Skeletal muscle tissue (tissue), 4 donors: ENCODE results near the gene FLT1. TPM values are rescaled to one million over a fixed set of nuclear protein-coding genes. Genes with fewer than 3 reads are reported as not detected.
A peak's percentile ranks its signal among the peaks of the same experiment; 100 is the strongest.

Source experiments
- H3K27ac ChIP-seq: one replicate; pipeline ENCODE4 v1.7.0; 2013; ENCODE audit warnings: mild to moderate bottlenecking, low read depth, low read length, inconsistent platforms
- H3K27me3 ChIP-seq, 3 donors: one replicate each; pipeline ENCODE4 v1.7.0; 2013; ENCODE audit warnings: low read length in 3 of 3; ENCODE audit not compliant: control insufficient read depth in 3 of 3, insufficient read depth in 3 of 3
- H3K36me3 ChIP-seq, 3 donors: one replicate each; pipeline ENCODE4 v1.7.0; 2013; ENCODE audit warnings: low read length in 3 of 3; ENCODE audit not compliant: control insufficient read depth in 3 of 3, insufficient read depth in 3 of 3
- H3K4me1 ChIP-seq, 3 donors: one replicate each; pipeline ENCODE4 v1.7.0; 2013; ENCODE audit warnings: low read length in 3 of 3, mild to moderate bottlenecking in 3 of 3; ENCODE audit not compliant: control insufficient read depth in 3 of 3, insufficient read depth in 3 of 3
- H3K4me3 ChIP-seq, 3 donors: one replicate each; pipeline ENCODE4 v1.7.0; 2013; ENCODE audit warnings: low read length in 3 of 3
- H3K9ac ChIP-seq, 3 donors: one replicate each; pipeline ENCODE4 v1.7.0; 2013; ENCODE audit warnings: low read length in 3 of 3, mild to moderate bottlenecking in 3 of 3, moderate library complexity in 2 of 3, low read depth in 1 of 3
- H3K9me3 ChIP-seq, 3 donors: one replicate each; pipeline ENCODE4 v1.7.0; 2013; ENCODE audit warnings: low read length in 3 of 3; ENCODE audit not compliant: control insufficient read depth in 3 of 3
- total RNA-seq: library from RNA; depleted of rRNA; stranded (reverse); fragments of >200 nt; gene quantifications from one replicate; pipeline ENCODE4 v1.2.3, GENCODE V29; 2014
- donor health status: Osteomylitis.

Gene FLT1
- total RNA-seq, 1 donor from 2014 or later, result 13.0 TPM

- no peak overlapping the region for H3K27ac ChIP-seq
- no peaks in the 10 kb centered on the region for H3K36me3 ChIP-seq
- H3K9ac ChIP-seq, result no peak overlapping the region
- no peaks in the 10 kb centered on the region for H3K9me3 ChIP-seq
- peaks cover 3 to 6% (median 6%) of the 10 kb centered on the region in 3 donors for H3K4me1 ChIP-seq
- no peak overlapping the region for H3K4me3 ChIP-seq
- H3K27me3 ChIP-seq, result no peaks in the 10 kb centered on the region
Measured at GRCh38 chr13:28420704-28421103, 74.2 kb downstream of the FLT1 start.

- Histone ChIP-seq H3K36me3 (no peaks in the 10 kb centered on the region), H3K9ac (no peak overlapping the region), H3K9me3 (no peaks in the 10 kb centered on the region), H3K27me3 (no peaks in the 10 kb centered on the region), H3K4me3 (no peak overlapping the region), H3K4me1 (no peaks in the 10 kb centered on the region), H3K27ac (no peak overlapping the region)
Measured at GRCh38 chr13:28415994-28416421, 78.9 kb downstream of the FLT1 start.

GRCh38 chr13:28413999-28414398 is 80.9 kb downstream of the FLT1 start:
- Histone ChIP-seq H3K4me3 (no peak overlapping the region), H3K27ac (peak overlapping the region; percentile 38), H3K9me3 (no peaks in the 10 kb centered on the region), H3K27me3 (no peaks in the 10 kb centered on the region), H3K36me3 (no peaks in the 10 kb centered on the region), H3K9ac (no peak overlapping the region), H3K4me1 (peaks cover 0 to 2% (median 0%) of the 10 kb centered on the region in 3 donors)

- H3K27me3 ChIP-seq, result no peaks in the 10 kb centered on the region
Measured at GRCh38 chr13:28412981-28413380, 81.9 kb downstream of the FLT1 start.

GRCh38 chr13:28411831-28412353 is 83.0 kb downstream of the FLT1 start:
- no peak overlapping the region for H3K9ac ChIP-seq
- H3K4me3 ChIP-seq, result no peak overlapping the region
- peaks cover 0 to 7% (median under 1%) of the 10 kb centered on the region in 3 donors for H3K4me1 ChIP-seq
- no peaks in the 10 kb centered on the region for H3K27me3 ChIP-seq
- no peak overlapping the region for H3K27ac ChIP-seq
- H3K9me3 ChIP-seq, result no peaks in the 10 kb centered on the region
- no peaks in the 10 kb centered on the region for H3K36me3 ChIP-seq

More at GRCh38 chr13:28412981-28413380, 81.9 kb downstream of the FLT1 start:
- no peak overlapping the region for H3K9ac ChIP-seq
- H3K4me1 ChIP-seq, result peaks cover 0 to 5% (median 0%) of the 10 kb centered on the region in 3 donors
- H3K9me3 ChIP-seq, result no peaks in the 10 kb centered on the region
- no peak overlapping the region for H3K4me3 ChIP-seq
- no peaks in the 10 kb centered on the region for H3K36me3 ChIP-seq
- H3K27ac ChIP-seq, result peak overlapping the region; percentile 38

- H3K27ac ChIP-seq, result no peak overlapping the region
- no peaks in the 10 kb centered on the region for H3K27me3 ChIP-seq
- no peak overlapping the region for H3K9ac ChIP-seq
- H3K4me1 ChIP-seq, result peaks cover 0 to 7% (median 2%) of the 10 kb centered on the region in 3 donors
- no peaks in the 10 kb centered on the region for H3K9me3 ChIP-seq
- peaks cover 0 to 1% (median 0%) of the 10 kb centered on the region in 3 donors for H3K36me3 ChIP-seq
- H3K4me3 ChIP-seq, result no peak overlapping the region
Measured at GRCh38 chr13:28410096-28410495, 84.8 kb downstream of the FLT1 start.

- Histone ChIP-seq H3K36me3 (peaks cover 0 to 3% (median 0%) of the 10 kb centered on the region in 3 donors), H3K9me3 (no peaks in the 10 kb centered on the region), H3K4me1 (peaks cover 0 to 7% (median 2%) of the 10 kb centered on the region in 3 donors), H3K9ac (no peak overlapping the region), H3K27me3 (no peaks in the 10 kb centered on the region), H3K4me3 (no peak overlapping the region), H3K27ac (peak overlapping the region; percentile 60)
Measured at GRCh38 chr13:28409648-28410047, 85.3 kb downstream of the FLT1 start.

GRCh38 chr13:28408863-28409262 is 86.1 kb downstream of the FLT1 start:
- peaks cover 0 to 3% (median 0%) of the 10 kb centered on the region in 3 donors for H3K36me3 ChIP-seq
- H3K4me1 ChIP-seq, result peaks cover 0 to 7% (median 2%) of the 10 kb centered on the region in 3 donors
- H3K9ac ChIP-seq, result no peak overlapping the region
- H3K4me3 ChIP-seq, result no peak overlapping the region
- peak overlapping the region; percentile 60 for H3K27ac ChIP-seq
- H3K9me3 ChIP-seq, result no peaks in the 10 kb centered on the region
- no peaks in the 10 kb centered on the region for H3K27me3 ChIP-seq

GRCh38 chr13:28408235-28408848 is 86.6 kb downstream of the FLT1 start:
- H3K9ac ChIP-seq, result no peak overlapping the region
- H3K27me3 ChIP-seq, result no peaks in the 10 kb centered on the region
- peaks cover 0 to 3% (median 0%) of the 10 kb centered on the region in 3 donors for H3K36me3 ChIP-seq
- no peaks in the 10 kb centered on the region for H3K9me3 ChIP-seq
- peak overlapping the region; percentile 67 for H3K27ac ChIP-seq
- peaks cover 0 to 7% (median 2%) of the 10 kb centered on the region in 3 donors for H3K4me1 ChIP-seq
- H3K4me3 ChIP-seq, result no peak overlapping the region

GRCh38 chr13:28406733-28407266 is 88.1 kb downstream of the FLT1 start:
- Histone ChIP-seq H3K9me3 (no peaks in the 10 kb centered on the region), H3K9ac (no peak overlapping the region), H3K4me1 (peaks cover under 1 to 7% (median 2%) of the 10 kb centered on the region in 3 donors), H3K27ac (no peak overlapping the region), H3K27me3 (no peaks in the 10 kb centered on the region), H3K4me3 (no peak overlapping the region), H3K36me3 (peaks cover 0 to 3% (median 0%) of the 10 kb centered on the region in 3 donors)
